HG03175 (cell line): ENCODE measurements around the gene CIAO2A.
A peak's percentile ranks its signal among the peaks of the same experiment; 100 is the strongest.
"Not testable (repeated sequence)": the region's sequence is repeated elsewhere in the genome, so short reads cannot be mapped to it uniquely, and the experiment has no call there.

Experiments used
- ATAC-seq: cut with Tn5 transposase; IDR thresholded peaks from one replicate; pipeline ENCODE4 v1.9.1; 2021; ENCODE audit warnings: mild to moderate bottlenecking, moderate library complexity; ENCODE audit not compliant: unreplicated experiment

Gene CIAO2A

DNA sequence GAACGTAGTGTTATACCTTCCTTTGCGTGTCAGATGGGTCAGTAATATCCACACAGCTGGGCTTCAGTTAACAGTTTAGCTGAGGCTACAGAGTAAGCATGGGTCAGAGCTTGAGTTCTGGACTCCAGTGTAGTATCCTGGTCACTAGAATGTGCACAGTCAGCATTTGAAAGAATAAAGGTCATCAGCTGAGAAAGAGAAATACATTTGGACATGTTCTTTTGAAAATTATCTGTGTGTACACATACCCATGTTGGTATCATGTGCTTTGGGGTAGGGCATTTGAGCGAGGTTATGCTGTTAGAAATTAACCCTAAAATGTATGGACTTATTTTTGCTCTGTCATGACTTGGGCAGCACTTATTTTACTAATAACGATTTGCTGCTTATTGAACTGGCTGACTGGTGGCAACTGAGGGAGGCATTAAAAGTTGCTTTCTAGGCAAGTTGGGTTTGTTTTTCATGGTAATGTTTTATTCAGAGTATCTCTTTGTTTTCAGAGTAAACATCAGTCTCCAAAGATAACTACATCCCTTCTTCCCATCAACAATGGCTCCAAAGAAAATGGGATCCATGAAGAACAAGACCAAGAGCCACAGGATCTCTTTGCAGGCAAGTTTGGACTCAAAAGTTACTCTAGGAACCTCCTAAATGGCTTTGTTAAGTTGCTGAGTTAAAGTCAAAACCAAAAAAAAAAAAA, 18.6 kb upstream of the CIAO2A start:
- ATAC-seq: no peak

- ATAC-seq: no peak
These were observed 18.0 kb upstream of the CIAO2A start for GRCh38 chr15:64111679-64112050.

GRCh38 chr15:64110950-64111678, 17.5 kb upstream of the CIAO2A start:
- peak; percentile 63 for ATAC-seq

GRCh38 chr15:64110108-64110701, 16.6 kb upstream of the CIAO2A start:
- not testable (repeated sequence) for ATAC-seq

- no peak for ATAC-seq
These were observed 13.7 kb upstream of the CIAO2A start for GRCh38 chr15:64107337-64107736.

DNA sequence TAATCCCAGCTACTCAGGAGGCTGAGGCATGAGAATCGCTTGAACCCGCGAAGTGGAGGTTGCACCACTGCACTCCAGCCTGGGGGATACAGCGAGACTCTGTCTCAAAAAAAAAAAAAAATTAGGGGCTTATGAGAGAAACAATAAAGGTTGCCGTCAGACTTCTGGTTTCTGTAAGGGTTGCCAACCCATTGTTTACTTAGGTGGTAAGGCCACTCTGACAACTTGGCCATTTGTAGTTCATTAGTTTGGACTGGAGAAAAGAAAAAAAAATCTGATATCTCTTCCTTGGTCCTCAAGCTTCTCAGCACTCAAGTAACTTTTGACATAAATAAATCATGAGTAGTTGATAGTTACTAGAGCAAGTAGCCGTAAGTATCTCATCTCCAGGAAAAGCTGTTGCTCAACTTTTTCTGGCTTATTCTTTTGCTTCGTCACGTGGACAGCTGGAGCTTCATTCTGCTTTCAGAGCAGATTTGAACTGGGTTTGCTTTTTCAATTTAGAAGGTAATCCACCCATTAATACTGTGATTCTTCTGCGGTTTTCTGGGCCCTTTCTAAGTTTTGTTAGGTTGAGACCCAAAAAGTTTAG, 11.6 kb upstream of the CIAO2A start:
- no peak for ATAC-seq

DNA sequence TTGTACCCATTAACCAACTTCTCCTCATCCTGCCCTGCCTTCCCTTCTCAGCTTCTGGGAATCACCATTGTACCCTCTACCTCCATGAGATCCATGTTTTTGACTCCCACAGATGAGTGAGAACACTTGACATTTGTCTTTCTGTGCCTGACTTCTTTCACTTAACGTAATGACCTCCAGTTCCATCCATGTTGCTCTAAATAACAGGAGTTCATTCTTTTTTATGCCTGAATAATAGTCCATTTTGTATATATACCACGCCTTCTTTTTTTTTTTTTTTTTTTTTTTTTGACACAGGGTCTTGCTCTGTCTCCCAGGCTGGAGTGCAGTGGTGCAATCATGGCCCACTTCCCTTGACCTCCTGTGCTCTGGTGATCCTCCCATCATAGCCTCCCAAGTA, 8.9 kb upstream of the CIAO2A start:
- no peak for ATAC-seq

GRCh38 chr15:64100958-64101357, 7.3 kb upstream of the CIAO2A start:
- ATAC-seq: no peak

DNA sequence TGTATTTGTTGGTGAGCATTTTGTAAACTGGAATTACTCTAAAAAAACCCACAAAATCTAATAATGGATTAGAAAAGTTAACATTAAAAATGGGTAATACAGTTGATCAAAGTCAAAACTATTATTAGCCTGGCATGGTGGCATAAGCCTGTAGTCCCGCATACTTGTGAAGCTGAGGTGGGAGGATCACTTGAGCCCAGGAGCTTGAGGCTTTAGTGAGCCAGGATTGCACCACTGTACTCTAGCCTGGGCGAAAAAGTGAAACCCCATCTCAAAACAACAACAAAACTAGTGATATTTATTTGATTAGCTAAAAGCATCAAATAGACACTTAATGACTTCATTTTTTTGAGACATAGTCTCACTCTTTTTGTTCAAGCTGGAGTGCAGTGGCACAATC, 5.7 kb upstream of the CIAO2A start:
- ATAC-seq: no peak

- no peak for ATAC-seq
These were observed 3.2 kb upstream of the CIAO2A start for GRCh38 chr15:64096668-64097384.

- ATAC-seq: peak; percentile 49
These were observed 2.4 kb upstream of the CIAO2A start, which contains the start of gene SNX1 for GRCh38 chr15:64095795-64096667. Gene SNX1 (plus strand): TSS chr15:64095982. CDS start chr15:64096014, 32 bp downstream.

GRCh38 chr15:64095431-64095794, 1.8 kb upstream of the CIAO2A start:
- ATAC-seq: no peak

- peak; percentile 19 for ATAC-seq
These were observed 593 bp downstream of the CIAO2A start for GRCh38 chr15:64092864-64093626.

GRCh38 chr15:64092075-64092820, 1.4 kb downstream of the CIAO2A start:
- ATAC-seq: no peak

DNA sequence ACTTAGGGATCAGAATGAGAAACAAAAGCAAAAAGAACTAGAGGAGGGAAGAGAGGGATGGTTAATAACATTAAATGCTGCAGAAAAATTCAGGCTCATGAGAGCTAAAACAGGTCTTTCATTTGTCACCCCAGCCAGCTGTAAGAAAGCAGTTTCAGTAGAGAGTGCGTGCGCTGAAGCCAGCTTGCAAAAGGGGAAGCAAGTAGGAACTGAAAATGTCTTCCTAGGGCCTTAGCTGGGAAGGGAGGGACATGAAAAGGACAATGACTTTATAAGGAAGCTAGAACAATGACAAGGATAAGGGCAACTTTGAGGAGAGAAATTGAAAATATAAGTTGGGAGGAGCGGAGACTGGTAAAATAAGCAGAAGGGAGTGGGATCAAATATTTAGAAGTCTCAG, 3.1 kb downstream of the CIAO2A start:
- ATAC-seq: no peak

GRCh38 chr15:64089543-64090280, 3.9 kb downstream of the CIAO2A start:
- peak; percentile 32 for ATAC-seq

GRCh38 chr15:64082757-64083156, 10.9 kb downstream of the CIAO2A start:
- ATAC-seq: no peak

DNA sequence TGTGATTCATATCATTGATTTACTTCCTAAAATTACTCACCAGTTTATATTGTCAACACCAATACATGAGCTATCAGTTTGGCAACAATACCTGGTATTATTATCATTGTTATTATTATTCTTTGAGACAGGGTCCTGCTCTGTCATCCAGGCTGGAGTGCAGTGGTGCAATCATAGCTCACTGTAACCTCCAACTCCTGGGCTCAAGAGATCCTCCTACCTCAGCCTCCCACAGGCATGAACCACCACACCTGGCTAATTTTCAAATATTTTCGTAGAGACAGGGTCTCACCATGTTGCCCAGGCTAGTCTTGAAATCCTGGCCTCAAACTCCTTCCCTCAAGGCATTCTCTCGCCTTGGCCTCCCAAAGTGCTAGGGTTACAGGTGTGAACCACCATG, 20.1 kb downstream of the CIAO2A start:
- ATAC-seq: not testable (repeated sequence)
